WTC11 (cell line): ENCODE results near the gene FNIP2. TPM values are rescaled to one million over a fixed set of nuclear protein-coding genes. Genes with fewer than 3 reads are reported as not detected.

Source experiments
- ATAC-seq: fragments of 200-7000 bp; cut with Tn5 transposase; 2 replicates; pipeline ENCODE4 v1.10.0; 2021; ENCODE audit warnings: mild to moderate bottlenecking, moderate library complexity
- CTCF ChIA-PET: fragments of 300-600 bp; sonication (Branson Sonifier 250); formaldehyde crosslinking; loops from one replicate; lab custom pipeline; 2021; ENCODE audit warnings: antibody characterized with exemption; lab: Charles Lee
- POLR2A ChIA-PET: fragments of 350-600 bp; sonication (Branson Sonifier 250); formaldehyde crosslinking; loops from one replicate; lab custom pipeline; 2021; ENCODE audit warnings: antibody characterized with exemption; lab: Charles Lee
- DNase-seq: peaks from one replicate; pipeline ENCODE4 v3.0.0; 2021; ENCODE audit warnings: low spot score
- H3K27ac Mint-ChIP-seq: 2 replicates; pipeline ENCODE4 v1.8.0; 2021; ENCODE audit warnings: mixed read lengths
- H3K27me3 Mint-ChIP-seq: 2 replicates; pipeline ENCODE4 v1.8.0; 2021; ENCODE audit warnings: low read depth, mild to moderate bottlenecking, moderate library complexity, mixed read lengths
- H3K36me3 Mint-ChIP-seq: 2 replicates; pipeline ENCODE4 v1.8.0; 2021; ENCODE audit warnings: mixed read lengths
- H3K4me1 Mint-ChIP-seq: 2 replicates; pipeline ENCODE4 v1.8.0; 2022; ENCODE audit warnings: mixed read lengths
- H3K4me3 Mint-ChIP-seq: 2 replicates; pipeline ENCODE4 v1.8.0; 2021; ENCODE audit warnings: mild to moderate bottlenecking, moderate library complexity, mixed read lengths
- H3K9me3 Mint-ChIP-seq: 2 replicates; pipeline ENCODE4 v1.8.0; 2021; ENCODE audit warnings: mixed read lengths
- ATF1 ChIP-seq: sonication (generic); formaldehyde crosslinking; IDR thresholded peaks from 2 replicates; pipeline ENCODE4 v1.8.1; 2023; ENCODE audit warnings: mild to moderate bottlenecking, moderate library complexity, missing genetic modification reagents
- CREB1 ChIP-seq: sonication (generic); formaldehyde crosslinking; IDR thresholded peaks from 2 replicates; pipeline ENCODE4 v1.8.0; 2023; ENCODE audit warnings: mild to moderate bottlenecking, missing genetic modification reagents
- ELF4 ChIP-seq: sonication (generic); formaldehyde crosslinking; IDR thresholded peaks from 2 replicates; pipeline ENCODE4 v1.8.1; 2022; ENCODE audit warnings: low read depth, mild to moderate bottlenecking, moderate library complexity, missing genetic modification reagents
- EMX1 ChIP-seq: fragments of 250-450 bp; sonication (Bioruptor Pico); IDR thresholded peaks from 2 replicates; pipeline ENCODE4 v1.8.0; 2021; ENCODE audit warnings: mild to moderate bottlenecking
- FOXP1 ChIP-seq: sonication (generic); formaldehyde crosslinking; IDR thresholded peaks from 2 replicates; pipeline ENCODE4 v1.8.0; 2022; ENCODE audit warnings: missing genetic modification reagents, mild to moderate bottlenecking, moderate library complexity, borderline replicate concordance
- NR2C2 ChIP-seq: sonication (generic); formaldehyde crosslinking; IDR thresholded peaks from 2 replicates; pipeline ENCODE4 v1.8.0; 2022; ENCODE audit warnings: mild to moderate bottlenecking, missing genetic modification reagents
- SOX15 ChIP-seq: fragments of 250-450 bp; sonication (Bioruptor Pico); IDR thresholded peaks from 2 replicates; pipeline ENCODE4 v1.9.0; 2021; ENCODE audit warnings: mild to moderate bottlenecking
- TEAD1 ChIP-seq: sonication (generic); formaldehyde crosslinking; IDR thresholded peaks from 2 replicates; pipeline ENCODE4 v1.8.0; 2022; ENCODE audit warnings: mild to moderate bottlenecking, missing genetic modification reagents
- TP53 ChIP-seq: sonication (generic); formaldehyde crosslinking; IDR thresholded peaks from 2 replicates; pipeline ENCODE4 v1.8.1; 2023; ENCODE audit warnings: mild to moderate bottlenecking, missing genetic modification reagents
- ZBTB21 ChIP-seq: sonication (generic); formaldehyde crosslinking; IDR thresholded peaks from 2 replicates; pipeline ENCODE4 v1.8.1; 2023; ENCODE audit warnings: mild to moderate bottlenecking, missing genetic modification reagents, borderline replicate concordance
- ZNF416 ChIP-seq: fragments of 250-450 bp; sonication (Bioruptor Pico); IDR thresholded peaks from 2 replicates; pipeline ENCODE4 v1.9.0; 2021; ENCODE audit warnings: mild to moderate bottlenecking, inconsistent platforms
- total RNA-seq: library from RNA; stranded (reverse); gene quantifications from 3 replicates; pipeline ENCODE4 v1.2.3, GENCODE V29; 2021
- TF ChIP-seq, protein P1 (sequence below): fragments of 250-450 bp; sonication (Bioruptor Pico); IDR thresholded peaks from 2 replicates; pipeline ENCODE4 v1.9.0; 2021; ENCODE audit warnings: mild to moderate bottlenecking, borderline replicate concordance
- TF ChIP-seq, protein P2 (sequence below): sonication (generic); formaldehyde crosslinking; IDR thresholded peaks from 2 replicates; pipeline ENCODE4 v1.8.0; 2022; ENCODE audit warnings: mild to moderate bottlenecking, missing genetic modification reagents
- TF ChIP-seq, protein P3 (sequence below): sonication (generic); formaldehyde crosslinking; IDR thresholded peaks from 2 replicates; pipeline ENCODE4 v1.8.0; 2023; ENCODE audit warnings: missing genetic modification reagents
- TF ChIP-seq, protein P4 (sequence below): sonication (generic); formaldehyde crosslinking; conservative IDR thresholded peaks from 2 replicates; pipeline ENCODE4 v1.8.1; 2023; ENCODE audit warnings: mild to moderate bottlenecking, low read depth, missing genetic modification reagents, moderate library complexity
- TF ChIP-seq, protein P5 (sequence below): fragments of 250-450 bp; sonication (Bioruptor Pico); IDR thresholded peaks from 2 replicates; pipeline ENCODE4 v1.8.0; 2021; ENCODE audit warnings: mild to moderate bottlenecking
- TF ChIP-seq, protein P6 (sequence below): sonication (generic); formaldehyde crosslinking; IDR thresholded peaks from 2 replicates; pipeline ENCODE4 v1.8.1; 2022; ENCODE audit warnings: mild to moderate bottlenecking, moderate library complexity, missing genetic modification reagents
- TF ChIP-seq, protein P7 (sequence below): fragments of 250-450 bp; sonication (Bioruptor Pico); conservative IDR thresholded peaks from 2 replicates; pipeline ENCODE4 v1.9.0; 2021; ENCODE audit warnings: mild to moderate bottlenecking
- TF ChIP-seq, protein P8 (sequence below): fragments of 250-450 bp; sonication (Bioruptor Pico); IDR thresholded peaks from 2 replicates; pipeline ENCODE4 v1.9.0; 2021; ENCODE audit warnings: moderate library complexity, mild to moderate bottlenecking, inconsistent platforms, borderline replicate concordance

The FNIP2 gene
- total RNA-seq, 1 experiment from 2014 or later, result 8.6 TPM

DNA sequence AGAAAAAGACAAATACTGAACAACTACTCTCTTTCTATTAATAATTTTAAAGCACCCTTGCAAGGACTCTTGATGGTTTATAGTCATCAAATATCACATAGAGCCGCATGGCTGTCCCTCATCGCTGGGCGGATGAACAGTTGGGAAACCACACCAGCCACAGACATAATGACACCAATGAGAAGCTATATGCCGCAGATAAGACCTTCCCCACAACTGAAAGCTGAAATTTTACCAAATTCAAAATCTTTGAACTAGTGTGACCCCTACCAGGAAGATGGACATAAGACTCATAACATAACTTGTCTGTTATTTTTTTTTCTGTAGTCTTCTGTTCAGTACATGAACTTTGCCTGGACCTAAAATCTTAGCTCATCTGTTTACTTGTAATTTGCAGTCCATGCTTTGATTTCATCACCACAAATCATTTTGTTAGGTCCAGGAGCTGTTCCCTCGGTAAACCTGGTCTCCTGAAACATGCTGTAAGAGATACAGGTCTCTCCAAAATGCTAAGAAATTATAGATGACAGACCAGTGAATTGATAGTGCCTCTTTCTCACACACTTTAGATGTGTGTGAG lies 176.8 kb downstream of the FNIP2 start (continued):
- TF ChIP-seq, protein P1, sequence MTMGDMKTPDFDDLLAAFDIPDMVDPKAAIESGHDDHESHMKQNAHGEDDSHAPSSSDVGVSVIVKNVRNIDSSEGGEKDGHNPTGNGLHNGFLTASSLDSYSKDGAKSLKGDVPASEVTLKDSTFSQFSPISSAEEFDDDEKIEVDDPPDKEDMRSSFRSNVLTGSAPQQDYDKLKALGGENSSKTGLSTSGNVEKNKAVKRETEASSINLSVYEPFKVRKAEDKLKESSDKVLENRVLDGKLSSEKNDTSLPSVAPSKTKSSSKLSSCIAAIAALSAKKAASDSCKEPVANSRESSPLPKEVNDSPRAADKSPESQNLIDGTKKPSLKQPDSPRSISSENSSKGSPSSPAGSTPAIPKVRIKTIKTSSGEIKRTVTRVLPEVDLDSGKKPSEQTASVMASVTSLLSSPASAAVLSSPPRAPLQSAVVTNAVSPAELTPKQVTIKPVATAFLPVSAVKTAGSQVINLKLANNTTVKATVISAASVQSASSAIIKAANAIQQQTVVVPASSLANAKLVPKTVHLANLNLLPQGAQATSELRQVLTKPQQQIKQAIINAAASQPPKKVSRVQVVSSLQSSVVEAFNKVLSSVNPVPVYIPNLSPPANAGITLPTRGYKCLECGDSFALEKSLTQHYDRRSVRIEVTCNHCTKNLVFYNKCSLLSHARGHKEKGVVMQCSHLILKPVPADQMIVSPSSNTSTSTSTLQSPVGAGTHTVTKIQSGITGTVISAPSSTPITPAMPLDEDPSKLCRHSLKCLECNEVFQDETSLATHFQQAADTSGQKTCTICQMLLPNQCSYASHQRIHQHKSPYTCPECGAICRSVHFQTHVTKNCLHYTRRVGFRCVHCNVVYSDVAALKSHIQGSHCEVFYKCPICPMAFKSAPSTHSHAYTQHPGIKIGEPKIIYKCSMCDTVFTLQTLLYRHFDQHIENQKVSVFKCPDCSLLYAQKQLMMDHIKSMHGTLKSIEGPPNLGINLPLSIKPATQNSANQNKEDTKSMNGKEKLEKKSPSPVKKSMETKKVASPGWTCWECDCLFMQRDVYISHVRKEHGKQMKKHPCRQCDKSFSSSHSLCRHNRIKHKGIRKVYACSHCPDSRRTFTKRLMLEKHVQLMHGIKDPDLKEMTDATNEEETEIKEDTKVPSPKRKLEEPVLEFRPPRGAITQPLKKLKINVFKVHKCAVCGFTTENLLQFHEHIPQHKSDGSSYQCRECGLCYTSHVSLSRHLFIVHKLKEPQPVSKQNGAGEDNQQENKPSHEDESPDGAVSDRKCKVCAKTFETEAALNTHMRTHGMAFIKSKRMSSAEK, result no peak
- TF ChIP-seq TP53 (CRISPR knock-in tag), result no peak
- TF ChIP-seq, protein P2, sequence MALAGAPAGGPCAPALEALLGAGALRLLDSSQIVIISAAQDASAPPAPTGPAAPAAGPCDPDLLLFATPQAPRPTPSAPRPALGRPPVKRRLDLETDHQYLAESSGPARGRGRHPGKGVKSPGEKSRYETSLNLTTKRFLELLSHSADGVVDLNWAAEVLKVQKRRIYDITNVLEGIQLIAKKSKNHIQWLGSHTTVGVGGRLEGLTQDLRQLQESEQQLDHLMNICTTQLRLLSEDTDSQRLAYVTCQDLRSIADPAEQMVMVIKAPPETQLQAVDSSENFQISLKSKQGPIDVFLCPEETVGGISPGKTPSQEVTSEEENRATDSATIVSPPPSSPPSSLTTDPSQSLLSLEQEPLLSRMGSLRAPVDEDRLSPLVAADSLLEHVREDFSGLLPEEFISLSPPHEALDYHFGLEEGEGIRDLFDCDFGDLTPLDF (CRISPR knock-in tag), result no peak

DNA sequence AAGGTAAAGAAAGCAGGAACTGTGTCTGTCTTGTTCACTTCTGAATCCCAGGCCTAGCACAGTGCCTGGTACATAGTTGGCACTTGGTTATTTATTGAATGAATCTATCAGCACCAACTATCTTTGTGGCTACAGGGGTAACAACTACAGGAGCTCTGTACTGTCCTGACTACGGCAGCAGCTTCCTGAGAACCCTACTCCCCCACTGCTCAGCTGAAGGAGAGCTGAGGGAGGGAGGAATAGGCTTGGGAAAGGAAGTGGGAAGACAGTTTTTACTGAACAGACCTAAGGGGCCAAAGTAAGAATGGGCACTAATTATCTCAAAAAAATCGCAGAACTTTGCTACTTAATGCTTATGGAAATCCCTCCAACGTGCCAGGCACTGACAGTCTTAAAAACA lies 178.0 kb downstream of the FNIP2 start:
- Mint-ChIP-seq H3K36me3 (peaks cover 9% of the 10 kb centered on the region), H3K4me3 (no peak overlapping the region), H3K27ac (no peak overlapping the region), H3K9me3 (peaks cover 13% of the 10 kb centered on the region), H3K27me3 (no peaks in the 10 kb centered on the region), H3K4me1 (peaks cover 18% of the 10 kb centered on the region)
- TF ChIP-seq, protein P3, sequence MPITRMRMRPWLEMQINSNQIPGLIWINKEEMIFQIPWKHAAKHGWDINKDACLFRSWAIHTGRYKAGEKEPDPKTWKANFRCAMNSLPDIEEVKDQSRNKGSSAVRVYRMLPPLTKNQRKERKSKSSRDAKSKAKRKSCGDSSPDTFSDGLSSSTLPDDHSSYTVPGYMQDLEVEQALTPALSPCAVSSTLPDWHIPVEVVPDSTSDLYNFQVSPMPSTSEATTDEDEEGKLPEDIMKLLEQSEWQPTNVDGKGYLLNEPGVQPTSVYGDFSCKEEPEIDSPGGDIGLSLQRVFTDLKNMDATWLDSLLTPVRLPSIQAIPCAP (CRISPR knock-in tag), result no peak
- TF ChIP-seq ELF4 (CRISPR knock-in tag) (no peak), TP53 (CRISPR knock-in tag) (no peak), NR2C2 (CRISPR knock-in tag) (no peak), CREB1 (CRISPR knock-in tag) (no peak)
- TF ChIP-seq, protein P4, sequence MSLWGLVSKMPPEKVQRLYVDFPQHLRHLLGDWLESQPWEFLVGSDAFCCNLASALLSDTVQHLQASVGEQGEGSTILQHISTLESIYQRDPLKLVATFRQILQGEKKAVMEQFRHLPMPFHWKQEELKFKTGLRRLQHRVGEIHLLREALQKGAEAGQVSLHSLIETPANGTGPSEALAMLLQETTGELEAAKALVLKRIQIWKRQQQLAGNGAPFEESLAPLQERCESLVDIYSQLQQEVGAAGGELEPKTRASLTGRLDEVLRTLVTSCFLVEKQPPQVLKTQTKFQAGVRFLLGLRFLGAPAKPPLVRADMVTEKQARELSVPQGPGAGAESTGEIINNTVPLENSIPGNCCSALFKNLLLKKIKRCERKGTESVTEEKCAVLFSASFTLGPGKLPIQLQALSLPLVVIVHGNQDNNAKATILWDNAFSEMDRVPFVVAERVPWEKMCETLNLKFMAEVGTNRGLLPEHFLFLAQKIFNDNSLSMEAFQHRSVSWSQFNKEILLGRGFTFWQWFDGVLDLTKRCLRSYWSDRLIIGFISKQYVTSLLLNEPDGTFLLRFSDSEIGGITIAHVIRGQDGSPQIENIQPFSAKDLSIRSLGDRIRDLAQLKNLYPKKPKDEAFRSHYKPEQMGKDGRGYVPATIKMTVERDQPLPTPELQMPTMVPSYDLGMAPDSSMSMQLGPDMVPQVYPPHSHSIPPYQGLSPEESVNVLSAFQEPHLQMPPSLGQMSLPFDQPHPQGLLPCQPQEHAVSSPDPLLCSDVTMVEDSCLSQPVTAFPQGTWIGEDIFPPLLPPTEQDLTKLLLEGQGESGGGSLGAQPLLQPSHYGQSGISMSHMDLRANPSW (CRISPR knock-in tag), result no peak
- peak; percentile 88 for ATAC-seq
- POLR2A ChIA-PET, result no interaction called here
- DNase-seq, result no peak
- CTCF ChIA-PET, result no interaction called here

DNA sequence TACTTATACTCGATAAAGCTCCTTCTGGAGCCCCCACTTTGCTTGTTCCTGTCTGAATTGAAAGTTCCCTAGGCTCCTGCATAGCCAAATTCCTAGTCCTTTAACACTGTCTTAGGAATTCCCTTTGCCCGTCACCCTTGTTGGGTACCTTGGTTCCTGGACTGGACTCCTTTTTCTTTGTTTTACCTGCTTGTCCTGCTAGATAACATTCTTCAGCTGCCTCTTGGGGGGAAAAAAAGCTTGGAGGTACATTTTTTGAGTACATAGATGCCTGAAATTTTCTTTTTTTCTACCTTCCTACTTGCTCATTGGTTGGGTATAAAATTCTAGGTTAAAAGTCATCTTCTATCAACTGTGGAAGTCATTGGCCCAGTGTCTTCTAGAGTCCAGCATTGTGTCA lies 179.2 kb downstream of the FNIP2 start:
- H3K4me3 Mint-ChIP-seq, result no peak overlapping the region
- CTCF ChIA-PET, result no interaction called here
- peaks cover 22% of the 10 kb centered on the region for H3K36me3 Mint-ChIP-seq
- no peaks in the 10 kb centered on the region; the same call in 1 of the 2 replicates for H3K27me3 Mint-ChIP-seq
- peaks cover 25% of the 10 kb centered on the region for H3K9me3 Mint-ChIP-seq
- H3K4me1 Mint-ChIP-seq, result peaks cover 14% of the 10 kb centered on the region
- DNase-seq (no peak), ATAC-seq (no peak)
- POLR2A ChIA-PET, result no interaction called here
- no peak overlapping the region for H3K27ac Mint-ChIP-seq
- TF ChIP-seq, protein P5, sequence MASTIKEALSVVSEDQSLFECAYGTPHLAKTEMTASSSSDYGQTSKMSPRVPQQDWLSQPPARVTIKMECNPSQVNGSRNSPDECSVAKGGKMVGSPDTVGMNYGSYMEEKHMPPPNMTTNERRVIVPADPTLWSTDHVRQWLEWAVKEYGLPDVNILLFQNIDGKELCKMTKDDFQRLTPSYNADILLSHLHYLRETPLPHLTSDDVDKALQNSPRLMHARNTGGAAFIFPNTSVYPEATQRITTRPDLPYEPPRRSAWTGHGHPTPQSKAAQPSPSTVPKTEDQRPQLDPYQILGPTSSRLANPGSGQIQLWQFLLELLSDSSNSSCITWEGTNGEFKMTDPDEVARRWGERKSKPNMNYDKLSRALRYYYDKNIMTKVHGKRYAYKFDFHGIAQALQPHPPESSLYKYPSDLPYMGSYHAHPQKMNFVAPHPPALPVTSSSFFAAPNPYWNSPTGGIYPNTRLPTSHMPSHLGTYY (CRISPR knock-in tag), result no peak
- TF ChIP-seq, protein P6, sequence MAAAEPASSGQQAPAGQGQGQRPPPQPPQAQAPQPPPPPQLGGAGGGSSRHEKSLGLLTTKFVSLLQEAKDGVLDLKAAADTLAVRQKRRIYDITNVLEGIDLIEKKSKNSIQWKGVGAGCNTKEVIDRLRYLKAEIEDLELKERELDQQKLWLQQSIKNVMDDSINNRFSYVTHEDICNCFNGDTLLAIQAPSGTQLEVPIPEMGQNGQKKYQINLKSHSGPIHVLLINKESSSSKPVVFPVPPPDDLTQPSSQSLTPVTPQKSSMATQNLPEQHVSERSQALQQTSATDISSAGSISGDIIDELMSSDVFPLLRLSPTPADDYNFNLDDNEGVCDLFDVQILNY, result no peak
- TF ChIP-seq ZBTB21 (CRISPR knock-in tag) (no peak), FOXP1 (CRISPR knock-in tag) (no peak), SOX15 (CRISPR knock-in tag) (no peak), ZNF416 (CRISPR knock-in tag) (no peak), TEAD1 (no peak), EMX1 (CRISPR knock-in tag) (no peak), ATF1 (CRISPR knock-in tag) (no peak)
- TF ChIP-seq, protein P7, sequence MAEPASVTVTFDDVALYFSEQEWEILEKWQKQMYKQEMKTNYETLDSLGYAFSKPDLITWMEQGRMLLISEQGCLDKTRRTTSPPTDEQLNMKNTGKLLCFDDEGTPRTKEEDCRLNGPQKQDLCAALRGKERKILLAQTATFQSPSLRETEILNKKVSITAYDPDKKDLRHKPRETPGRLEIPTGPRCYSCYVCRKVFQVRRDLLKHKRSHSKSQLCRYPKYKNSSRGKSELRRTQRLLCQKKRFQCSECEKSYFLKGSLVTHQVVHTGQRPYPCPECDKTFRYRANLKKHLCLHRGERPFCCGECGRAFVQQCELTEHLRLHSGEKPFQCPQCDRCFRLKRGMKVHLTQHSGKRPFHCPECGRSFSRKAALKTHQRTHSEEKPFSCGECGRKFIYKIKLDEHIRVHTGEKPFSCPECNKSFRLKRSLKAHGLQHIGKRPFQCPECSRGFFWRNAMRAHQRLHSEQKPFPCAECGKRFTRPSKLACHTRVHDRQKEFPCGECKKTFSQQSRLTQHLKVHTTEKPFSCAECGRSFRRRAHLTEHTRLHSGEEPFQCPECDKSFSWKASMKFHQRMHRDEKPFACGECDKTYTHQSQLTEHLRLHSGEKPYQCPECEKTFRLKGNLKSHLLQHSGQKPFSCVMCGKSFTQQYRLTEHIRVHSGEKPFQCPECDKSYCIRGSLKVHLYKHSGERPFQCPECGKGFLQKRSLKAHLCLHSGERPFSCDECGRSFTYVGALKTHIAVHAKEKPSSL (CRISPR knock-in tag), result no peak
- TF ChIP-seq, protein P8, sequence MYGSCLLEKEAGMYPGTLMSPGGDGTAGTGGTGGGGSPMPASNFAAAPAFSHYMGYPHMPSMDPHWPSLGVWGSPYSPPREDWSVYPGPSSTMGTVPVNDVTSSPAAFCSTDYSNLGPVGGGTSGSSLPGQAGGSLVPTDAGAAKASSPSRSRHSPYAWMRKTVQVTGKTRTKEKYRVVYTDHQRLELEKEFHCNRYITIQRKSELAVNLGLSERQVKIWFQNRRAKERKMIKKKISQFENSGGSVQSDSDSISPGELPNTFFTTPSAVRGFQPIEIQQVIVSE (CRISPR knock-in tag), result no peak
